ENCODE results near the gene PRDM11.

Gene PRDM11

GRCh38 chr11:45209000-45209879 is 62.8 kb downstream of the PRDM11 start:
- no peak for DNase-seq (ENCODE audit: low read depth in 2 of 2)

- DNase-seq (ENCODE audit: low read depth in 2 of 2): peak in 1 of 2 experiments; percentile 11
Measured at GRCh38 chr11:45209891-45210699, 63.7 kb downstream of the PRDM11 start.

GRCh38 chr11:45210846-45211245 is 64.4 kb downstream of the PRDM11 start:
- no peak for DNase-seq (ENCODE audit: low read depth in 2 of 2)

GRCh38 chr11:45211732-45212131 is 65.3 kb downstream of the PRDM11 start:
- DNase-seq (ENCODE audit: low read depth in 2 of 2): no peak

GRCh38 chr11:45212566-45213315 is 66.3 kb downstream of the PRDM11 start:
- DNase-seq (ENCODE audit: low read depth in 2 of 2): no peak

- no peak for DNase-seq (ENCODE audit: low read depth in 2 of 2)
Measured at GRCh38 chr11:45213316-45213665, 66.9 kb downstream of the PRDM11 start.

GRCh38 chr11:45213717-45214116 is 67.3 kb downstream of the PRDM11 start:
- no peak for DNase-seq (ENCODE audit: low read depth in 2 of 2)

GRCh38 chr11:45215098-45215865 is 68.8 kb downstream of the PRDM11 start:
- DNase-seq (ENCODE audit: low read depth in 2 of 2): no peak

GRCh38 chr11:45216031-45216430 is 69.6 kb downstream of the PRDM11 start:
- no peak for DNase-seq (ENCODE audit: low read depth in 2 of 2)

GRCh38 chr11:45216901-45217300 is 70.5 kb downstream of the PRDM11 start:
- no peak for DNase-seq (ENCODE audit: low read depth in 2 of 2)

GRCh38 chr11:45217991-45218390 is 71.6 kb downstream of the PRDM11 start:
- DNase-seq (ENCODE audit: low read depth in 2 of 2): no peak

- DNase-seq (ENCODE audit: low read depth in 2 of 2): no peak
Measured at GRCh38 chr11:45218705-45219104, 72.3 kb downstream of the PRDM11 start.

- DNase-seq (ENCODE audit: low read depth in 2 of 2): no peak
Measured at GRCh38 chr11:45219411-45219810, 73.0 kb downstream of the PRDM11 start.

- DNase-seq (ENCODE audit: low read depth in 2 of 2): no peak
Measured at GRCh38 chr11:45223496-45223895, 77.1 kb downstream of the PRDM11 start.

- DNase-seq (ENCODE audit: low read depth in 2 of 2): no peak
Measured at GRCh38 chr11:45224766-45225165, 78.3 kb downstream of the PRDM11 start.

GRCh38 chr11:45225277-45225676 is 78.8 kb downstream of the PRDM11 start:
- no peak for DNase-seq (ENCODE audit: low read depth in 2 of 2)

- no peak for DNase-seq (ENCODE audit: low read depth in 2 of 2)
Measured at GRCh38 chr11:45225961-45226871, 79.8 kb downstream of the PRDM11 start.

GRCh38 chr11:45226901-45227300 is 80.5 kb downstream of the PRDM11 start:
- no peak for DNase-seq (ENCODE audit: low read depth in 2 of 2)

- DNase-seq (ENCODE audit: low read depth in 2 of 2): no peak
Measured at GRCh38 chr11:45227836-45228235, 81.4 kb downstream of the PRDM11 start.

GRCh38 chr11:45229401-45230020 is 83.1 kb downstream of the PRDM11 start:
- no peak for DNase-seq (ENCODE audit: low read depth in 2 of 2)

Measured in fibroblast of skin of left biceps (primary cell).